Measurements from ENCODE around the gene CARD10.
"Not testable (repeated sequence)": the region's sequence is repeated elsewhere in the genome, so short reads cannot be mapped to it uniquely, and the experiment has no call there.

CARD10 gene

GRCh38 chr22:37485395-37486223, 33.6 kb downstream of the CARD10 start:
- no peak for FAIRE-seq

GRCh38 chr22:37484480-37485394, 34.5 kb downstream of the CARD10 start:
- no peak for FAIRE-seq

- FAIRE-seq: no peak
These were observed 36.2 kb downstream of the CARD10 start for GRCh38 chr22:37483050-37483449.

GRCh38 chr22:37482244-37482643, 37.0 kb downstream of the CARD10 start:
- no peak for FAIRE-seq

GRCh38 chr22:37481347-37481907, 37.8 kb downstream of the CARD10 start:
- FAIRE-seq: no peak

GRCh38 chr22:37480387-37481346, 38.5 kb downstream of the CARD10 start:
- FAIRE-seq: no peak

GRCh38 chr22:37479196-37479595, 40.0 kb downstream of the CARD10 start:
- no peak for FAIRE-seq

- no peak for FAIRE-seq
These were observed 42.6 kb downstream of the CARD10 start for GRCh38 chr22:37476389-37477329.

- no peak for FAIRE-seq
These were observed 44.6 kb downstream of the CARD10 start for GRCh38 chr22:37474447-37475090.

- FAIRE-seq: no peak
These were observed 45.7 kb downstream of the CARD10 start for GRCh38 chr22:37473437-37473946.

- FAIRE-seq: no peak
These were observed 46.7 kb downstream of the CARD10 start for GRCh38 chr22:37472418-37473006.

GRCh38 chr22:37471727-37472417, 47.3 kb downstream of the CARD10 start:
- no peak for FAIRE-seq

- no peak for FAIRE-seq
These were observed 49.1 kb downstream of the CARD10 start for GRCh38 chr22:37470087-37470445.

GRCh38 chr22:37469416-37470086, 49.7 kb downstream of the CARD10 start:
- FAIRE-seq: no peak

GRCh38 chr22:37468201-37468695, 51.0 kb downstream of the CARD10 start:
- FAIRE-seq: not testable (repeated sequence)

GRCh38 chr22:37467391-37467955, 51.7 kb downstream of the CARD10 start:
- FAIRE-seq: no peak

GRCh38 chr22:37464181-37464580, 55.0 kb downstream of the CARD10 start:
- FAIRE-seq: no peak

- no peak for FAIRE-seq
These were observed 56.2 kb downstream of the CARD10 start for GRCh38 chr22:37462983-37463382.
